Measurements from ENCODE around the gene ARF3.

The ARF3 gene

DNA sequence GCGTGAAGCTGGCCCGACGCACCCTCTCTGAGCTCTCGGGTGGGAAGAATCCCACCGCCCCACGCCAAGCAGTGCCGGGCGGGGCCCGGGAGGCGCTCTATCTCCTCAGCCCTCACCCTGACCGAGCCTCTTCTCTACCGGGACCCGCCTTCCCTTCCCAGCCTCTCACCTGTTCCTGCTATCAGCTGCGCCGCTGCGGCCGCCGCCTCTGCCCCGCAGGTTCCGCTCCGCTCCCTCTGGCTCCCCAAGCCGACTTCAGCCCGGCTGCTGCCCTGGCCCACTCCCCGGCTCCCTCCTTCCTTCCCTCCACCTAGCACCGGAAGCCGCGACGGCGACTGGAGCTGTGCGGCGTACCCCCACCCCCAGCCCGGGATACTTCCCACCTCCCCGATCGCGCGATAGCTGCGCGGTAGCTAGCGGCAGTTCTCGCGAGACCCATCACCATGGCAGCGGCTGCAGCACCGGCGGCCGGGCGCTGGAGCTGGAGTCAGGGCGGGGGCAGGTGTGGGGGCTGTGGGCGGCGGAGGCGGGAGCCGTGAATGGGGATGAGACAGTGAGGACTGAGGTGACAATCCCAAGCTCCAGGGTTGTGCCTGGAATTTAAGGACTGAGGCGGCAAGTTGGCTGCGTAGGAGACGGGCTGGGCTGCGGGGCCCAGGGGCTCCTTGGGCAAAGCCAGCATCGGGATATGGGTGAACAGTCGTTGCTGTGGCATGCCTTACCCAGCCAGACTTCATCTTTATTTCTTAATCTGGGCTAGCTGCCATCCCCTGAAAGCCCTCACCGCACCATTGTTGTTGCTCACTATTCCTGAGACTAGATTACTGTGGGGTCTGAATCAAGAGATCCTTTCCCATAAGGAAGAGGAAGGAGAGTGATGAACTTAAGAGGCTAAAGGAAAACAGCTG lies at the start of gene ARF3:
Gene ARF3 (minus strand): TSS at position 347 of the 908 bp plus-strand sequence. CDS start 16,392 bp downstream, outside the sequence.
- Histone ChIP-seq H3K4me3 (peak within 1 kb of the TSS; percentile 90), H3K27ac (peak within 1 kb of the TSS; percentile 60 to 87)
- TF ChIP-seq, protein P1, sequence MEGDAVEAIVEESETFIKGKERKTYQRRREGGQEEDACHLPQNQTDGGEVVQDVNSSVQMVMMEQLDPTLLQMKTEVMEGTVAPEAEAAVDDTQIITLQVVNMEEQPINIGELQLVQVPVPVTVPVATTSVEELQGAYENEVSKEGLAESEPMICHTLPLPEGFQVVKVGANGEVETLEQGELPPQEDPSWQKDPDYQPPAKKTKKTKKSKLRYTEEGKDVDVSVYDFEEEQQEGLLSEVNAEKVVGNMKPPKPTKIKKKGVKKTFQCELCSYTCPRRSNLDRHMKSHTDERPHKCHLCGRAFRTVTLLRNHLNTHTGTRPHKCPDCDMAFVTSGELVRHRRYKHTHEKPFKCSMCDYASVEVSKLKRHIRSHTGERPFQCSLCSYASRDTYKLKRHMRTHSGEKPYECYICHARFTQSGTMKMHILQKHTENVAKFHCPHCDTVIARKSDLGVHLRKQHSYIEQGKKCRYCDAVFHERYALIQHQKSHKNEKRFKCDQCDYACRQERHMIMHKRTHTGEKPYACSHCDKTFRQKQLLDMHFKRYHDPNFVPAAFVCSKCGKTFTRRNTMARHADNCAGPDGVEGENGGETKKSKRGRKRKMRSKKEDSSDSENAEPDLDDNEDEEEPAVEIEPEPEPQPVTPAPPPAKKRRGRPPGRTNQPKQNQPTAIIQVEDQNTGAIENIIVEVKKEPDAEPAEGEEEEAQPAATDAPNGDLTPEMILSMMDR (IDR thresholded peaks at IDR 0.05) = no peak
- DNase-seq (ENCODE audit: low spot score) = peak; percentile 93

DNA sequence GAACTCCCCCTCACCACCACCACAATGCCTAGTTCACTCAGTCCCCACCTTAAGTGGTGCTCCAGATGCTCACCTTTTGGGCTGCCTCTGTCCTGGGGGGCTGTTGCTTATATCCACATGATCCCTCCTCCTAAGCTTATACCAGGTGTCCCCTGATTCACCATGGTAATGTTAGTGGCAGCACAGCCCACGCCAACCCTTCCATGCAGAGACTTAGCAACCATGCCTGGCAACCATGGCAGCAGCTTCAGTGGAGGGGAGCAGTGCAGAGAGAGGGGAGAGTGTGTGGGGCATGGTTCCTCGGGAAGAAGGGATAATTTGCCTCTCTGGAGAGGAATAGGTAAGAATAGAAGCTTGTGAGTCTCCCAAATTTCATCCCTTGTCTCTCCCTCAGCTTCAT lies 43.1 kb upstream of the ARF3 start:
- Histone ChIP-seq H3K4me3 (no peak overlapping the region), H3K27ac (no peak overlapping the region)
- TF ChIP-seq, protein P1 (IDR thresholded peaks at IDR 0.05) = no peak

DNA sequence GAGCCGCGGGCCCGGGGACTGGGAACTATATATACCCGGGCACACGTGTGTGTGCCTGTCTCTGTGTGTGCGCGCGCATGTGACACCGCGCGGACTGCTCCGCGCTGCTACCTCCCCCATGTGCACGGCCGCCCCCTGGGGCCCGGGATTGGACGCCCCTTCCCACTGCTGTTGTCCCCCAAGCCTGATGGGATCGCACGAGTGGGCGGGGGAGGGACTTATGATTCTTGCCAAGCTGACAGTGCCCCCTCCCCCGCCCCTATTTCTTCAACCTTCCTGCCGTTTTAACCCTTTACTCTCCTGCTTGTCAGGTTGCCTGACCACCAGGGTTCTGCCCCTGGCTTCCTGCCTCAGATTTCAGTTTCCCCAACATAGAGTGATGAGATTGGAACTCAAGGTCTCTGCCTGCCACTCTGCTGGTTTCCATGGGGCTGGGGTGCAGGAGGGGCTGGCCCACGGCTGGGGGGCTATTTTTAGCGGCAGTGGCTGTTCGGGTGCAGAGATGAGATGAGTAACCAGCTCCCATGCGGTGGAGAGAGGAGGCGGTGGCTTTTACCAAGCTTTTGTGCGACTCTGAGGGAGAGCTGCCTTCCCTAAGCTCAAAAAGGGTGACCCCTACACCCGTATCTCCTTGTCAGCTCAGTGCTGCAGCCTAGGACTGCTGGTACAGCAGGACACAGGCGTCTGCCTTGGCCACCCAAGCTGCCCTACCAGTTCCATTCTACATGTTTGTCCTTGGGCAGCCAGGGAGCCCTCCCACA lies 42.3 kb upstream of the ARF3 start, which contains the start of gene DDN:
Gene DDN (minus strand): TSS at position 5 of the 761 bp plus-strand sequence. CDS start 88 bp downstream, outside the sequence.
- H3K4me3 ChIP-seq = peak within 1 kb of the TSS; percentile 72
- TF ChIP-seq, protein P1 (IDR thresholded peaks at IDR 0.05) = no peak
- no peak within 1 kb of the TSS for H3K27ac ChIP-seq
- DNase-seq (ENCODE audit: low spot score) = no peak

More for the DNA sequence above, 43.1 kb upstream of the ARF3 start:
- DNase-seq (ENCODE audit: low spot score) = no peak

DNA sequence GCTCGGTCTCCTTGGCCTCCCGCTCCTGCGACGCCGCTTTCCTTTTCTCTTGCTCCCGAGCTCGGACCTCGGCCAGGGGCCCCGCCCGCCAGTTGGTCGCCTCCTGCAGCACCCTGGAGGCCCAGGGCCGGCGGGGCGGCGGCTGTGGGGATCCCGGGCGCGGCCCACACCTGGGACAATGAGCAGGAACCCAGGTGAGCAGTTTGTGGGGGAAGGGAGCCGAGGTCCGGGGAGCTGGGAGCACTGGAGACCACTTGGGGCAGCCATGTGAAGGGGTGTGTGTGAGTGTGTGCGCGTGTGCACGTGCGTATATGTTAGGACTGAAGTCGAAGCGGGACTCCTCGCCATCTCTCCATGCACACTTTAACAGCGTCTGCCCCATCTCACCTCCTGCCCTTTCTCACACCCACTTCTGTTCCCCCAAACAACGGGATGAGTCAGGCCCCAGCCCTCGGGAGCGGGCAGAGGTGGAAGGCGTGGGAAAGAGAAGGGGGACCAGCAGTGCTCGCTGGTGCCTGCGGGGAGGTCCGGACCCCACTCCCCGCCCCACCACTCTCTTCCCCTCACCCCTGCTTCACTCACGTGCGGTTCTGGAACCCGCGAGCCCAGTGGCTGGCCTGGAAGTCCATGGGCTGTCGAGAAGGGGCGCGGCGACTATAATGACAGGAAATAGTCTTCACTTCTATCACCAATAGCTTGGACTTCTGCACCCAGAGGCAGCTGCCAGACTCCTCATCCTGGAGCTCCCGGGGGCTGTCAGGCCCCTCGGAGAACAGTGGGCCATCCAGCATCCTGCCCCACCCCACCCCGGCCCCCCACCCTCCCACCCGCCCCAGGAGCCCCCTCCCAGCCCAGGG lies 41.4 kb upstream of the ARF3 start:
- H3K27ac ChIP-seq = no peak overlapping the region
- H3K4me3 ChIP-seq = peak overlapping the region; percentile 72
- TF ChIP-seq, protein P1 (IDR thresholded peaks at IDR 0.05) = no peak
- no peak for DNase-seq (ENCODE audit: low spot score)

DNA sequence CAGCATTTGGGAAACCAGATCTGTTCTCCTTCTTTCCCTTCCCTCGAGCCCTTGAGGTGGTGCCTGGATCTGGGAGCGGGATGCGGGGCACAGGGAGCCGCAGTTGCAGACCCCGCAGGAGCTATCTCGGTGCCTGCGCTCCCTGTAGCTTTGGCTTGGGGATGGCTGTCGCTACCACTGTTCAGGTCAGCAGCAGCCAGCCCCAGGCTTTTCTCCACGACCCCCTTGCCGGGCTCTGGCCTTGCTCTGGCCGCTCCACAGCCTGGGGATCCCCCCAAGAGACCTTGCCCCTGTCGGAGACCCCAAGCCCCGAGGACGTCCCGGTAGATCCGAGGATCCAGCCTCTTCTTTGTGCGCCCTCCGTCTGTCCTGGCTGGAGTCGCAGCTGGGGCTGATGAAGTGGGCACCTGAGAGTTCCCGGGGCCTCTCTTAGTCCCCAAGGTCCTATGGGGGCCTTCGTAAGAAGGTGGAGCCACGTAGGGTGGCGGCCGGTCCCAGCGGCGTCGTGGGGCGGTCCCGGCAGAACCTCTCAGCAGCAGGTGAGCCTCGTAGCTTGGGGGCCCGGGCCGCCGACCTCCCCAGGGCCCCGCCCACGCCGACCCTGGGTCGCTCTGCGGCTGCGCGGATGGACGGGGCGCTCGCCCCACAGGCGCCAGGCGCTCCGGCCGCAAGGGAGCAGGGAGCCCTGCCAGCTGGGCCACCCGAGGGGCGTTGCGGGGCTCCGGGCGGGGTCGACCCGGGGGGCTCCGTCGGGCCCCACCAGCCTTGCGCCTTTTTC lies 40.6 kb upstream of the ARF3 start:
- TF ChIP-seq, protein P1 (IDR thresholded peaks at IDR 0.05) = no peak
- DNase-seq (ENCODE audit: low spot score) = no peak
- peak overlapping the region; percentile 72 for H3K4me3 ChIP-seq
- no peak overlapping the region for H3K27ac ChIP-seq
